PFSK-1 (cell line): ENCODE measurements around the gene TMEM250.

Source experiments
- POLR2AphosphoS5 ChIP-seq: IDR thresholded peaks from 2 replicates; pipeline ENCODE4 v1.6.1; 2012; ENCODE audit warnings: low read depth, mild to moderate bottlenecking, control low read depth, low read length, moderate library complexity
- TAF1 ChIP-seq: IDR thresholded peaks from 2 replicates; pipeline ENCODE4 v1.6.1; 2012; ENCODE audit warnings: low read length, control low read depth, borderline replicate concordance; ENCODE audit not compliant: insufficient read depth

DNA sequence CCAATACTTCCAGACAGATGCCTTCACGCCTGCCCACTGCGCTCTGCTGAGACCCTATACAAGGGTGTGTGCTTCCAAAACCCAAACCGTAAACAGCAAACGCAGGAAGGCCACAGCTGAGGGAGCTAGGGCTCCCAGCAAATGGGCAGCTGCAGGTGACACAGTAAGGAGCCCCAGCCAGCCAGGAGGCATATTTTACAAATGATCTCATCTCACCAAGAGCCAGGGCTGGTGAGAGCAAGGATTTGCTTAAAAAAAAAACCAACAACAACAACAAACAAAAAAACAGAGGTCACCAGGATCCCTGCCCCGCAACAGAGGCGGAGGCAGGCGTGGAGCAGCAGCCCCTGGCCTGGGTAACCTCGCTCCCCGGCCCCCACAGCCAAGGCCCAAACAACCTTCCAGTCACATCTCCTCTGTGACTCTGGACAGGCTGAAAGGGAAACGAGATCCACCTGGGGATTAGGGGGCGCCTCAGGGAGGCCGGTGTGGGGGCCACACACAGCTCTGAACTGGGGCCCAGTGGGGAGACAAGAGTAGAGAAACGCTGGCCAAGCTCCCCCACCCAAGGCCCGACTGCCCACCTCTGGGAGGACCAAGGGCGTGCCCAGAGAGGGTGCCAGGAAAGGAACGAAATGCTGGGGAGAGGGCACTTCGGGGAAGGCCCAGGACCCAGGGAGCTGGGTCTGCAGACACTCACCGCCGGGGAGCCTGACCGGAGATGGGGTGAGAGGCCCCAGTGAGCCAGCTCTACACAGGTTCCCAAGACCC is 26.9 kb downstream of the TMEM250 start:
- TF ChIP-seq POLR2AphosphoS5 (no peak), TAF1 (no peak)
